GM23248 (cell line): ENCODE data around the gene UCP1.

ENCODE experiments used
- EZH2 ChIP-seq: fragments of 200-600 bp; sonication (generic); IDR thresholded peaks from 2 replicates; pipeline ENCODE4 v1.6.1; 2018; ENCODE audit warnings: antibody characterized with exemption, mild to moderate bottlenecking; ENCODE audit not compliant: insufficient read depth, poor library complexity, severe bottlenecking
- EZH2phosphoT487 ChIP-seq: fragments of 200-600 bp; sonication (generic); IDR thresholded peaks from 2 replicates; pipeline ENCODE4 v1.6.1; 2018; ENCODE audit warnings: antibody characterized with exemption, moderate library complexity, mild to moderate bottlenecking, low read depth; ENCODE audit not compliant: insufficient read depth

DNA sequence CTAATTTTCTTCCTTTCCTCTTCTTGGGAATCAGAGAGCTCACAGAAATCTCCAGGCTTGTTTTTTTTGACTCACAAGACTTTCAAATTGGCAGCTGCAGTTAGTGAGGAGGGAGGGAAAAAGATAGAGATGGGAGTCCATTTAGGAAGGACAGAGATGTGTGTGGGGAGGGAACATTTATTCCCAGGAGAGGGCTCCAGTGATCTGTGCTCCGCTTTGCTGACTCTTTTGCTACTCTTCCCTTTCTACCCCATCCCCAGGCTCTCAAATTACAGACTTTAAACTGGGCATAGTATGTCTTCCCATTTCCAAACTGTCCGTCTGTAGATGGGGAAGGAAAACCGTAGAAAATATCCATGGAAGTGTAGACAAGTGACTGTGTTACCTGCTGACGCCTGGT lies 39.1 kb upstream of the UCP1 start:
- TF ChIP-seq EZH2 (no peak), EZH2phosphoT487 (no peak)
